ENCODE data around the gene FRMD6.

The FRMD6 gene

GRCh38 chr14:51674294-51675002 lies 22.7 kb downstream of the FRMD6 start:
- DNase-seq, result no peak

- DNase-seq, result no peak
Measured at GRCh38 chr14:51676549-51676948, 24.8 kb downstream of the FRMD6 start.

GRCh38 chr14:51677266-51677665 lies 25.6 kb downstream of the FRMD6 start:
- no peak for DNase-seq

- DNase-seq, result no peak
Measured at GRCh38 chr14:51677738-51678137, 26.0 kb downstream of the FRMD6 start.

GRCh38 chr14:51680031-51680430 lies 28.3 kb downstream of the FRMD6 start:
- no peak for DNase-seq

- peak; percentile 13 for DNase-seq
Measured at GRCh38 chr14:51681411-51681810, 29.7 kb downstream of the FRMD6 start.

GRCh38 chr14:51682411-51682810 lies 30.7 kb downstream of the FRMD6 start:
- no peak for DNase-seq

- DNase-seq, result no peak
Measured at GRCh38 chr14:51684760-51685159, 33.0 kb downstream of the FRMD6 start.

GRCh38 chr14:51691176-51691575 lies 39.5 kb downstream of the FRMD6 start:
- no peak for DNase-seq

GRCh38 chr14:51692646-51693045 lies 40.9 kb downstream of the FRMD6 start:
- DNase-seq, result no peak

GRCh38 chr14:51697848-51698247 lies 46.1 kb downstream of the FRMD6 start:
- DNase-seq, result no peak

GRCh38 chr14:51701951-51702350 lies 50.2 kb downstream of the FRMD6 start:
- no peak for DNase-seq

GRCh38 chr14:51703787-51704186 lies 52.1 kb downstream of the FRMD6 start:
- DNase-seq, result no peak

- no peak for DNase-seq
Measured at GRCh38 chr14:51704545-51704944, 52.8 kb downstream of the FRMD6 start.

- no peak for DNase-seq
Measured at GRCh38 chr14:51707327-51707726, 55.6 kb downstream of the FRMD6 start.

GRCh38 chr14:51711505-51711904 lies 59.8 kb downstream of the FRMD6 start:
- no peak for DNase-seq

GRCh38 chr14:51715250-51715649 lies 63.5 kb downstream of the FRMD6 start:
- DNase-seq, result no peak

- no peak for DNase-seq
Measured at GRCh38 chr14:51715742-51716141, 64.0 kb downstream of the FRMD6 start.

GRCh38 chr14:51716610-51717009 lies 64.9 kb downstream of the FRMD6 start:
- DNase-seq, result no peak

- no peak for DNase-seq
Measured at GRCh38 chr14:51717766-51718165, 66.1 kb downstream of the FRMD6 start.

- no peak for DNase-seq
Measured at GRCh38 chr14:51719955-51720354, 68.2 kb downstream of the FRMD6 start.

GRCh38 chr14:51723990-51724389 lies 72.3 kb downstream of the FRMD6 start:
- DNase-seq, result no peak

GRCh38 chr14:51724650-51725049 lies 72.9 kb downstream of the FRMD6 start:
- no peak for DNase-seq

GRCh38 chr14:51725061-51725460 lies 73.4 kb downstream of the FRMD6 start:
- DNase-seq, result no peak

- no peak for DNase-seq
Measured at GRCh38 chr14:51726166-51726899, 74.6 kb downstream of the FRMD6 start.
